ENCODE data around the gene ITIH3.

- TF ChIP-seq CTCF (IDR thresholded peaks at IDR 0.05) (no peak), ZNF232 (CRISPR knock-in tag; IDR thresholded peaks at IDR 0.05) (no peak), SP1 (CRISPR knock-in tag; conservative IDR thresholded peaks at IDR 0.05) (no peak), ELF4 (CRISPR knock-in tag; IDR thresholded peaks at IDR 0.05; ENCODE audit: low read depth) (no peak), ZNF671 (CRISPR knock-in tag; IDR thresholded peaks at IDR 0.05) (no peak), CREB1 (CRISPR knock-in tag; IDR thresholded peaks at IDR 0.05) (no peak), E2F1 (CRISPR knock-in tag; IDR thresholded peaks at IDR 0.05) (no peak)
- TF ChIP-seq, protein P1, sequence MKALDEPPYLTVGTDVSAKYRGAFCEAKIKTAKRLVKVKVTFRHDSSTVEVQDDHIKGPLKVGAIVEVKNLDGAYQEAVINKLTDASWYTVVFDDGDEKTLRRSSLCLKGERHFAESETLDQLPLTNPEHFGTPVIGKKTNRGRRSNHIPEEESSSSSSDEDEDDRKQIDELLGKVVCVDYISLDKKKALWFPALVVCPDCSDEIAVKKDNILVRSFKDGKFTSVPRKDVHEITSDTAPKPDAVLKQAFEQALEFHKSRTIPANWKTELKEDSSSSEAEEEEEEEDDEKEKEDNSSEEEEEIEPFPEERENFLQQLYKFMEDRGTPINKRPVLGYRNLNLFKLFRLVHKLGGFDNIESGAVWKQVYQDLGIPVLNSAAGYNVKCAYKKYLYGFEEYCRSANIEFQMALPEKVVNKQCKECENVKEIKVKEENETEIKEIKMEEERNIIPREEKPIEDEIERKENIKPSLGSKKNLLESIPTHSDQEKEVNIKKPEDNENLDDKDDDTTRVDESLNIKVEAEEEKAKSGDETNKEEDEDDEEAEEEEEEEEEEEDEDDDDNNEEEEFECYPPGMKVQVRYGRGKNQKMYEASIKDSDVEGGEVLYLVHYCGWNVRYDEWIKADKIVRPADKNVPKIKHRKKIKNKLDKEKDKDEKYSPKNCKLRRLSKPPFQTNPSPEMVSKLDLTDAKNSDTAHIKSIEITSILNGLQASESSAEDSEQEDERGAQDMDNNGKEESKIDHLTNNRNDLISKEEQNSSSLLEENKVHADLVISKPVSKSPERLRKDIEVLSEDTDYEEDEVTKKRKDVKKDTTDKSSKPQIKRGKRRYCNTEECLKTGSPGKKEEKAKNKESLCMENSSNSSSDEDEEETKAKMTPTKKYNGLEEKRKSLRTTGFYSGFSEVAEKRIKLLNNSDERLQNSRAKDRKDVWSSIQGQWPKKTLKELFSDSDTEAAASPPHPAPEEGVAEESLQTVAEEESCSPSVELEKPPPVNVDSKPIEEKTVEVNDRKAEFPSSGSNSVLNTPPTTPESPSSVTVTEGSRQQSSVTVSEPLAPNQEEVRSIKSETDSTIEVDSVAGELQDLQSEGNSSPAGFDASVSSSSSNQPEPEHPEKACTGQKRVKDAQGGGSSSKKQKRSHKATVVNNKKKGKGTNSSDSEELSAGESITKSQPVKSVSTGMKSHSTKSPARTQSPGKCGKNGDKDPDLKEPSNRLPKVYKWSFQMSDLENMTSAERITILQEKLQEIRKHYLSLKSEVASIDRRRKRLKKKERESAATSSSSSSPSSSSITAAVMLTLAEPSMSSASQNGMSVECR (CRISPR knock-in tag; IDR thresholded peaks at IDR 0.05; ENCODE audit: borderline replicate concordance), result no peak
- TF ChIP-seq, protein P2, sequence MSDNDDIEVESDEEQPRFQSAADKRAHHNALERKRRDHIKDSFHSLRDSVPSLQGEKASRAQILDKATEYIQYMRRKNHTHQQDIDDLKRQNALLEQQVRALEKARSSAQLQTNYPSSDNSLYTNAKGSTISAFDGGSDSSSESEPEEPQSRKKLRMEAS (CRISPR knock-in tag; IDR thresholded peaks at IDR 0.05), result no peak
- TF ChIP-seq, protein P3, sequence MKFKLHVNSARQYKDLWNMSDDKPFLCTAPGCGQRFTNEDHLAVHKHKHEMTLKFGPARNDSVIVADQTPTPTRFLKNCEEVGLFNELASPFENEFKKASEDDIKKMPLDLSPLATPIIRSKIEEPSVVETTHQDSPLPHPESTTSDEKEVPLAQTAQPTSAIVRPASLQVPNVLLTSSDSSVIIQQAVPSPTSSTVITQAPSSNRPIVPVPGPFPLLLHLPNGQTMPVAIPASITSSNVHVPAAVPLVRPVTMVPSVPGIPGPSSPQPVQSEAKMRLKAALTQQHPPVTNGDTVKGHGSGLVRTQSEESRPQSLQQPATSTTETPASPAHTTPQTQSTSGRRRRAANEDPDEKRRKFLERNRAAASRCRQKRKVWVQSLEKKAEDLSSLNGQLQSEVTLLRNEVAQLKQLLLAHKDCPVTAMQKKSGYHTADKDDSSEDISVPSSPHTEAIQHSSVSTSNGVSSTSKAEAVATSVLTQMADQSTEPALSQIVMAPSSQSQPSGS (CRISPR knock-in tag; IDR thresholded peaks at IDR 0.05; ENCODE audit: borderline replicate concordance, low read depth), result no peak
Measured at GRCh38 chr3:52854013-52854412, 59.4 kb downstream of the ITIH3 start.

Data from WTC11 (cell line).